A549 (cell line): Measurements from ENCODE around the gene MED13L.

Experiments
- EP300 ChIP-seq, 2 experiments: fragments of >200 bp; sonication (Bioruptor Twin); formaldehyde crosslinking; IDR thresholded peaks; 2 replicates in 1 of 2; 3 replicates in 1 of 2; pipeline ENCODE4 v1.6.1; 2016 to 2017
- HDAC2 ChIP-seq: fragments of 200-600 bp; sonication (generic); IDR thresholded peaks from 2 replicates; pipeline ENCODE4 v1.6.1; 2016
- JUN ChIP-seq, 2 experiments: fragments of >200 bp; sonication (Bioruptor Twin); formaldehyde crosslinking; IDR thresholded peaks; 2 replicates in 1 of 2; 3 replicates in 1 of 2; pipeline ENCODE4 v1.6.1; 2016 to 2017
- SREBF2 ChIP-seq: fragments of 450-650 bp; IDR thresholded peaks from 2 replicates; pipeline ENCODE4 v1.6.1; 2014; ENCODE audit warnings: mild to moderate bottlenecking, moderate library complexity
- ZNF302 ChIP-seq: fragments of 250-450 bp; sonication (Bioruptor Pico); IDR thresholded peaks from 2 replicates; pipeline ENCODE4 v1.9.0; 2021; ENCODE audit warnings: inconsistent platforms, mild to moderate bottlenecking, moderate library complexity
- TF ChIP-seq, protein P1 (sequence below): fragments of >200 bp; sonication (Bioruptor Twin); formaldehyde crosslinking; IDR thresholded peaks from 3 replicates; pipeline ENCODE4 v1.5.1; 2016

DNA sequence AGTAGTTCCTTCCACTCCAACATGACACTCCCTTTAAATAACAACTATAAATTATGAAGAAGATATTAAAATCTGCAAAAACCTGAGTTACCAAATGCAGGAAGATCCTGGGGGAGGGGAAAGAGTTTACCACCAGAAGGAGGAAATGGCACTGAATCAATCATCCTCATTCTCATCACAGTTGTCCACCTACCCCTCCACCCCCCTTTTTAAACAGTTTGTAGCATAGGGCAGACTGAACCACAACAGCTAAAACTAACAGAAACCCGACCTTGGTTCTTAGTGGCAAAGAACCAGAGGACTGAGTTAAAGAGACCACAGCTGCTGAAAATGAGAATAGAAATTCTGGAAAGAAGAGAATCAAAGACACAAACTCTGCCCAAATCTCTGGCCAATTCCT is 189.5 kb downstream of the MED13L start:
- TF ChIP-seq, protein P1, sequence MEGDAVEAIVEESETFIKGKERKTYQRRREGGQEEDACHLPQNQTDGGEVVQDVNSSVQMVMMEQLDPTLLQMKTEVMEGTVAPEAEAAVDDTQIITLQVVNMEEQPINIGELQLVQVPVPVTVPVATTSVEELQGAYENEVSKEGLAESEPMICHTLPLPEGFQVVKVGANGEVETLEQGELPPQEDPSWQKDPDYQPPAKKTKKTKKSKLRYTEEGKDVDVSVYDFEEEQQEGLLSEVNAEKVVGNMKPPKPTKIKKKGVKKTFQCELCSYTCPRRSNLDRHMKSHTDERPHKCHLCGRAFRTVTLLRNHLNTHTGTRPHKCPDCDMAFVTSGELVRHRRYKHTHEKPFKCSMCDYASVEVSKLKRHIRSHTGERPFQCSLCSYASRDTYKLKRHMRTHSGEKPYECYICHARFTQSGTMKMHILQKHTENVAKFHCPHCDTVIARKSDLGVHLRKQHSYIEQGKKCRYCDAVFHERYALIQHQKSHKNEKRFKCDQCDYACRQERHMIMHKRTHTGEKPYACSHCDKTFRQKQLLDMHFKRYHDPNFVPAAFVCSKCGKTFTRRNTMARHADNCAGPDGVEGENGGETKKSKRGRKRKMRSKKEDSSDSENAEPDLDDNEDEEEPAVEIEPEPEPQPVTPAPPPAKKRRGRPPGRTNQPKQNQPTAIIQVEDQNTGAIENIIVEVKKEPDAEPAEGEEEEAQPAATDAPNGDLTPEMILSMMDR = no peak
- no peak for TF ChIP-seq EP300 (IDR thresholded peaks at IDR 0.05)
- no peak for TF ChIP-seq SREBF2
- TF ChIP-seq JUN (IDR thresholded peaks at IDR 0.05) = no peak
- TF ChIP-seq ZNF302 (CRISPR knock-in tag) = no peak
- no peak for TF ChIP-seq HDAC2
